ENCODE data around the gene ZDHHC14. TPM values are rescaled to one million over a fixed set of nuclear protein-coding genes. Genes with fewer than 3 reads are reported as not detected.

Gene ZDHHC14
- total RNA-seq, 1 experiment from 2014 or later = 4.9 TPM

- ChIA-PET POLR2A (ENCODE audit: unreplicated experiment) (no interaction called here), CTCF (no interaction called here)
- Histone ChIP-seq H3K9me3 (ENCODE audit: low read length) (no peaks in the 10 kb centered on the region), H3K9ac (ENCODE audit: low read length) (no peak overlapping the region), H3F3A (ENCODE audit: low read length, unreplicated experiment) (no peaks in the 10 kb centered on the region), H3K4me1 (ENCODE audit: insufficient read depth, low read length) (no peaks in the 10 kb centered on the region), H4K20me1 (ENCODE audit: low read length) (no peaks in the 10 kb centered on the region), H3K4me3 (ENCODE audit: low read length) (no peak overlapping the region), H3K36me3 (ENCODE audit: low read depth, low read length) (no peaks in the 10 kb centered on the region), H3K27me3 (ENCODE audit: low read length) (no peaks in the 10 kb centered on the region), H3K4me2 (ENCODE audit: low read length) (no peak overlapping the region), H3K27ac (ENCODE audit: low read length) (no peak overlapping the region), H3K79me2 (ENCODE audit: low read length) (no peaks in the 10 kb centered on the region), H3K9me2 (replicated peaks; ENCODE audit: low read length) (no peaks in the 10 kb centered on the region), H2AFZ (ENCODE audit: low read length) (no peak overlapping the region)
- TF ChIP-seq EZH2phosphoT487 (IDR thresholded peaks at IDR 0.05; ENCODE audit: borderline replicate concordance, low read length) (no peak), EZH2 (IDR thresholded peaks at IDR 0.05; ENCODE audit: low read length, unreplicated experiment) (no peak)
- TF ChIP-seq, protein P1, sequence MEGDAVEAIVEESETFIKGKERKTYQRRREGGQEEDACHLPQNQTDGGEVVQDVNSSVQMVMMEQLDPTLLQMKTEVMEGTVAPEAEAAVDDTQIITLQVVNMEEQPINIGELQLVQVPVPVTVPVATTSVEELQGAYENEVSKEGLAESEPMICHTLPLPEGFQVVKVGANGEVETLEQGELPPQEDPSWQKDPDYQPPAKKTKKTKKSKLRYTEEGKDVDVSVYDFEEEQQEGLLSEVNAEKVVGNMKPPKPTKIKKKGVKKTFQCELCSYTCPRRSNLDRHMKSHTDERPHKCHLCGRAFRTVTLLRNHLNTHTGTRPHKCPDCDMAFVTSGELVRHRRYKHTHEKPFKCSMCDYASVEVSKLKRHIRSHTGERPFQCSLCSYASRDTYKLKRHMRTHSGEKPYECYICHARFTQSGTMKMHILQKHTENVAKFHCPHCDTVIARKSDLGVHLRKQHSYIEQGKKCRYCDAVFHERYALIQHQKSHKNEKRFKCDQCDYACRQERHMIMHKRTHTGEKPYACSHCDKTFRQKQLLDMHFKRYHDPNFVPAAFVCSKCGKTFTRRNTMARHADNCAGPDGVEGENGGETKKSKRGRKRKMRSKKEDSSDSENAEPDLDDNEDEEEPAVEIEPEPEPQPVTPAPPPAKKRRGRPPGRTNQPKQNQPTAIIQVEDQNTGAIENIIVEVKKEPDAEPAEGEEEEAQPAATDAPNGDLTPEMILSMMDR (conservative IDR thresholded peaks at IDR 0.05; ENCODE audit: low read depth, low read length) = no peak
- no peak for DNase-seq
- BruUV-seq (replicated peaks) = no TSS peak
- no peak for ATAC-seq
- intact Hi-C loops (cut with micrococcal nuclease) = no loop called here
Measured at GRCh38 chr6:157677235-157677634, 296.2 kb downstream of the ZDHHC14 start.

GRCh38 chr6:157679605-157680580 is 298.9 kb downstream of the ZDHHC14 start:
- intact Hi-C loops (cut with micrococcal nuclease) = no loop called here
- no peak overlapping the region for H3K9ac ChIP-seq (ENCODE audit: low read length)
- no peak overlapping the region for H3K4me2 ChIP-seq (ENCODE audit: low read length)
- no peaks in the 10 kb centered on the region for H3K79me2 ChIP-seq (ENCODE audit: low read length)
- H3K9me3 ChIP-seq (ENCODE audit: low read length) = no peaks in the 10 kb centered on the region
- no peaks in the 10 kb centered on the region for H3K36me3 ChIP-seq (ENCODE audit: low read depth, low read length)
- no TSS peak for BruUV-seq (replicated peaks)
- no peak overlapping the region for H2AFZ ChIP-seq (ENCODE audit: low read length)
- H3K9me2 ChIP-seq (replicated peaks; ENCODE audit: low read length) = no peaks in the 10 kb centered on the region
- no peaks in the 10 kb centered on the region for H3K27me3 ChIP-seq (ENCODE audit: low read length)
- H3K4me1 ChIP-seq (ENCODE audit: insufficient read depth, low read length) = peaks cover 8% of the 10 kb centered on the region; the same call in 1 of the 2 replicates
- H4K20me1 ChIP-seq (ENCODE audit: low read length) = no peaks in the 10 kb centered on the region
- H3K27ac ChIP-seq (ENCODE audit: low read length) = no peak overlapping the region
- ChIA-PET CTCF (no interaction called here), POLR2A (ENCODE audit: unreplicated experiment) (no interaction called here)
- H3K4me3 ChIP-seq (ENCODE audit: low read length) = no peak overlapping the region
- TF ChIP-seq EZH2phosphoT487 (IDR thresholded peaks at IDR 0.05; ENCODE audit: borderline replicate concordance, low read length) (no peak), EZH2 (IDR thresholded peaks at IDR 0.05; ENCODE audit: low read length, unreplicated experiment) (no peak)
- TF ChIP-seq, protein P1 (conservative IDR thresholded peaks at IDR 0.05; ENCODE audit: low read depth, low read length) = no peak
- H3F3A ChIP-seq (ENCODE audit: low read length, unreplicated experiment) = no peaks in the 10 kb centered on the region
- no peak for DNase-seq
- ATAC-seq = no peak

Measured in PC-3 (cell line).